ENCODE measurements around the gene ERCC6L2.

The ERCC6L2 gene

DNA sequence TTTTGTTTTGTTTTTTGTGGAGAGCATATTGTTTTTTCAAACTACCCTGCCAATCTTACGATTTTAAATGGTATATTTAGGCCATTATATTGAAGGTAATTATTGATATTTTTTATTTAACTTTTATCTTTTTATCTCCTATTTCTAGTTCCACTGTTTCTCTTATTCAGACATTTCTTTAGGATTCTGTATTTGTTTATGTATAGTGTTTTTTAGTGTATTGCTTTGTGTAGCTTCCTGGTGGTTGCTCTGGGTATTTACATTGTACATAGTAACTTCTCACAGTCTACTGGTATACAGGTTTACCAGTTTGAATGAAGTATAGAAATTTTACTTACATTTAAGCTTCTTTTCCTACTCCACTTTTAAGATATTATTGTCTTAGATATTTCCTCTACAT, 63.2 kb downstream of the ERCC6L2 start:
- no peak overlapping the region for H4K12ac ChIP-seq (ENCODE audit: low read depth, low read length)
- H3K9ac ChIP-seq (ENCODE audit: low read length) = no peak overlapping the region
- no CpG with 5 or more reads among the region's 1 CpG for WGBS (ENCODE audit: extremely low coverage, insufficient coverage, insufficient read length)
- H2BK5ac ChIP-seq (ENCODE audit: low read depth, low read length, poor library complexity) = no peak overlapping the region
- peaks cover 0 to 1% of the 10 kb centered on the region in 2 experiments for H3K36me3 ChIP-seq (ENCODE audit: control insufficient read depth in 1 of 2, insufficient read depth in 2 of 2, low read length in 2 of 2)
- no peaks in the 10 kb centered on the region for H3K4me1 ChIP-seq (ENCODE audit: control insufficient read depth in 1 of 2, insufficient read depth in 2 of 2, low read length in 2 of 2)
- no peak overlapping the region for H3K23ac ChIP-seq (ENCODE audit: low read length)
- H3K79me1 ChIP-seq (ENCODE audit: low read length) = no peaks in the 10 kb centered on the region
- H2AK5ac ChIP-seq (ENCODE audit: low read length) = no peak overlapping the region
- no peak overlapping the region for H3K27ac ChIP-seq (ENCODE audit: low read depth, low read length)
- no peak overlapping the region for H2BK120ac ChIP-seq (ENCODE audit: insufficient read depth, low read length, poor library complexity)
- H4K8ac ChIP-seq (ENCODE audit: low read depth, low read length) = no peak overlapping the region
- H3K4me2 ChIP-seq (ENCODE audit: low read length) = no peak overlapping the region
- H3K9me3 ChIP-seq (ENCODE audit: insufficient read depth, low read depth, low read length) = no peaks in the 10 kb centered on the region
- no peak overlapping the region for H4K91ac ChIP-seq (ENCODE audit: low read depth, low read length)
- H3K27me3 ChIP-seq (ENCODE audit: insufficient read depth, low read length) = no peaks in the 10 kb centered on the region
- no peak overlapping the region for H3K4ac ChIP-seq (ENCODE audit: low read depth, low read length)
- no peak overlapping the region for H3K4me3 ChIP-seq (ENCODE audit: low read depth, low read length)
- no peak overlapping the region for H2BK12ac ChIP-seq (ENCODE audit: low read length)
- no peak for DNase-seq
- H2AFZ ChIP-seq (ENCODE audit: insufficient read depth, low read length, poor library complexity) = no peak overlapping the region
- no peak overlapping the region for H3K14ac ChIP-seq (ENCODE audit: low read length)
- H3K79me2 ChIP-seq (ENCODE audit: control insufficient read depth, insufficient read depth, low read length, poor library complexity) = no peaks in the 10 kb centered on the region
- no peak overlapping the region for H3K18ac ChIP-seq (ENCODE audit: low read length)

- H3K4me2 ChIP-seq (ENCODE audit: low read length) = no peak overlapping the region
- no peak overlapping the region for H4K8ac ChIP-seq (ENCODE audit: low read depth, low read length)
- no peak for DNase-seq
- no peak overlapping the region for H3K18ac ChIP-seq (ENCODE audit: low read length)
- H3K4me3 ChIP-seq (ENCODE audit: low read depth, low read length) = no peak overlapping the region
- no peak overlapping the region for H4K91ac ChIP-seq (ENCODE audit: low read depth, low read length)
- H3K9me3 ChIP-seq (ENCODE audit: insufficient read depth, low read depth, low read length) = no peaks in the 10 kb centered on the region
- H2BK120ac ChIP-seq (ENCODE audit: insufficient read depth, low read length, poor library complexity) = no peak overlapping the region
- no peak overlapping the region for H3K4ac ChIP-seq (ENCODE audit: low read depth, low read length)
- H2BK12ac ChIP-seq (ENCODE audit: low read length) = no peak overlapping the region
- H3K79me2 ChIP-seq (ENCODE audit: control insufficient read depth, insufficient read depth, low read length, poor library complexity) = no peaks in the 10 kb centered on the region
- no peak overlapping the region for H3K14ac ChIP-seq (ENCODE audit: low read length)
- no peak overlapping the region for H3K9ac ChIP-seq (ENCODE audit: low read length)
- no peak overlapping the region for H2AK5ac ChIP-seq (ENCODE audit: low read length)
- peaks cover 0 to 1% of the 10 kb centered on the region in 2 experiments for H3K36me3 ChIP-seq (ENCODE audit: control insufficient read depth in 1 of 2, insufficient read depth in 2 of 2, low read length in 2 of 2)
- WGBS (ENCODE audit: extremely low coverage, insufficient coverage, insufficient read length) = no CpG with 5 or more reads among the region's 1 CpG
- no peak overlapping the region for H3K27ac ChIP-seq (ENCODE audit: low read depth, low read length)
- no peak overlapping the region for H2AFZ ChIP-seq (ENCODE audit: insufficient read depth, low read length, poor library complexity)
- H3K79me1 ChIP-seq (ENCODE audit: low read length) = no peaks in the 10 kb centered on the region
- no peak overlapping the region for H3K23ac ChIP-seq (ENCODE audit: low read length)
- H3K4me1 ChIP-seq (ENCODE audit: control insufficient read depth in 1 of 2, insufficient read depth in 2 of 2, low read length in 2 of 2) = no peaks in the 10 kb centered on the region
- H3K27me3 ChIP-seq (ENCODE audit: insufficient read depth, low read length) = no peaks in the 10 kb centered on the region
- H4K12ac ChIP-seq (ENCODE audit: low read depth, low read length) = no peak overlapping the region
- no peak overlapping the region for H2BK5ac ChIP-seq (ENCODE audit: low read depth, low read length, poor library complexity)
Measured at GRCh38 chr9:95939472-95939871, 64.0 kb downstream of the ERCC6L2 start.

GRCh38 chr9:95940265-95940664, 64.8 kb downstream of the ERCC6L2 start:
- Histone ChIP-seq H3K27ac (ENCODE audit: low read depth, low read length) (no peak overlapping the region), H3K9ac (ENCODE audit: low read length) (no peak overlapping the region), H2BK12ac (ENCODE audit: low read length) (no peak overlapping the region), H3K23ac (ENCODE audit: low read length) (no peak overlapping the region), H2BK5ac (ENCODE audit: low read depth, low read length, poor library complexity) (no peak overlapping the region), H3K4me1 (ENCODE audit: control insufficient read depth in 1 of 2, insufficient read depth in 2 of 2, low read length in 2 of 2) (no peaks in the 10 kb centered on the region), H3K4me3 (ENCODE audit: low read depth, low read length) (no peak overlapping the region), H3K9me3 (ENCODE audit: insufficient read depth, low read depth, low read length) (no peaks in the 10 kb centered on the region), H4K12ac (ENCODE audit: low read depth, low read length) (no peak overlapping the region), H2BK120ac (ENCODE audit: insufficient read depth, low read length, poor library complexity) (no peak overlapping the region), H4K8ac (ENCODE audit: low read depth, low read length) (no peak overlapping the region), H2AK5ac (ENCODE audit: low read length) (no peak overlapping the region), H3K4me2 (ENCODE audit: low read length) (no peak overlapping the region), H3K14ac (ENCODE audit: low read length) (no peak overlapping the region), H3K4ac (ENCODE audit: low read depth, low read length) (no peak overlapping the region), H3K36me3 (ENCODE audit: control insufficient read depth in 1 of 2, insufficient read depth in 2 of 2, low read length in 2 of 2) (peaks cover 0 to 1% of the 10 kb centered on the region in 2 experiments), H3K79me1 (ENCODE audit: low read length) (no peaks in the 10 kb centered on the region), H3K79me2 (ENCODE audit: control insufficient read depth, insufficient read depth, low read length, poor library complexity) (no peaks in the 10 kb centered on the region), H4K91ac (ENCODE audit: low read depth, low read length) (no peak overlapping the region), H3K18ac (ENCODE audit: low read length) (no peak overlapping the region), H2AFZ (ENCODE audit: insufficient read depth, low read length, poor library complexity) (no peak overlapping the region), H3K27me3 (ENCODE audit: insufficient read depth, low read length) (no peaks in the 10 kb centered on the region)
- WGBS (ENCODE audit: extremely low coverage, insufficient coverage, insufficient read length) = no CpG with 5 or more reads among the region's 2 CpGs
- no peak for DNase-seq

DNA sequence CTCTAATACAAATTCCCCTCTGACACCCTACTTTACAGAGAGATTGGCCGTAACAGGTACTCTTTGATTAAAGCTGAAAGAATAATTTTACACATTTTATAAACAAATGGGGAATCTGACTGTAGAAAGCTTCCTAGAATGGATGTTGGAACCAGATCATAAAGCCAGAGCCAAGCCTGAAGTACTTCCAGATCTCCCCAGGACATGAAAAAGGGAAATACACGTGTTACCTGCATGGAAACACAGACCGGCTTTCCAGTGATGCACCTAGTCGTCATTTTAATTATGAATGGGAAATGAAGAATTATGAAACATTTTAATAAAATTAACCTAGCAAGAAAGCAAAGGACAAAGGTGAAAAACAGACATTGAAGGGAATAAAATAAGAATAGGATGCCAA, 66.5 kb downstream of the ERCC6L2 start:
- no peak overlapping the region for H4K12ac ChIP-seq (ENCODE audit: low read depth, low read length)
- H3K23ac ChIP-seq (ENCODE audit: low read length) = no peak overlapping the region
- no peak overlapping the region for H3K14ac ChIP-seq (ENCODE audit: low read length)
- H3K4me2 ChIP-seq (ENCODE audit: low read length) = no peak overlapping the region
- no peaks in the 10 kb centered on the region for H3K4me1 ChIP-seq (ENCODE audit: control insufficient read depth in 1 of 2, insufficient read depth in 2 of 2, low read length in 2 of 2)
- H3K9me3 ChIP-seq (ENCODE audit: insufficient read depth, low read depth, low read length) = no peaks in the 10 kb centered on the region
- H2BK5ac ChIP-seq (ENCODE audit: low read depth, low read length, poor library complexity) = no peak overlapping the region
- H2BK12ac ChIP-seq (ENCODE audit: low read length) = no peak overlapping the region
- H3K18ac ChIP-seq (ENCODE audit: low read length) = no peak overlapping the region
- no peak overlapping the region for H3K4ac ChIP-seq (ENCODE audit: low read depth, low read length)
- WGBS (ENCODE audit: extremely low coverage, insufficient coverage, insufficient read length) = no CpG with 5 or more reads among the region's 4 CpGs
- no peak overlapping the region for H4K8ac ChIP-seq (ENCODE audit: low read depth, low read length)
- no peaks in the 10 kb centered on the region for H3K79me2 ChIP-seq (ENCODE audit: control insufficient read depth, insufficient read depth, low read length, poor library complexity)
- H3K4me3 ChIP-seq (ENCODE audit: low read depth, low read length) = no peak overlapping the region
- no peak overlapping the region for H2BK120ac ChIP-seq (ENCODE audit: insufficient read depth, low read length, poor library complexity)
- DNase-seq = no peak
- H3K27ac ChIP-seq (ENCODE audit: low read depth, low read length) = no peak overlapping the region
- no peaks in the 10 kb centered on the region for H3K27me3 ChIP-seq (ENCODE audit: insufficient read depth, low read length)
- no peak overlapping the region for H2AFZ ChIP-seq (ENCODE audit: insufficient read depth, low read length, poor library complexity)
- no peak overlapping the region for H2AK5ac ChIP-seq (ENCODE audit: low read length)
- H3K9ac ChIP-seq (ENCODE audit: low read length) = no peak overlapping the region
- H3K36me3 ChIP-seq (ENCODE audit: control insufficient read depth in 1 of 2, insufficient read depth in 2 of 2, low read length in 2 of 2) = peaks cover 0 to 2% of the 10 kb centered on the region in 2 experiments
- H3K79me1 ChIP-seq (ENCODE audit: low read length) = no peaks in the 10 kb centered on the region
- no peak overlapping the region for H4K91ac ChIP-seq (ENCODE audit: low read depth, low read length)

All from trophoblast cell (in vitro differentiated cells and primary cell).